ENCODE data around the gene TULP1. TPM values are rescaled to one million over a fixed set of nuclear protein-coding genes. Genes with fewer than 3 reads are reported as not detected.

Gene TULP1
- total RNA-seq, 1 donor from 2014 or later: under 0.01 TPM

DNA sequence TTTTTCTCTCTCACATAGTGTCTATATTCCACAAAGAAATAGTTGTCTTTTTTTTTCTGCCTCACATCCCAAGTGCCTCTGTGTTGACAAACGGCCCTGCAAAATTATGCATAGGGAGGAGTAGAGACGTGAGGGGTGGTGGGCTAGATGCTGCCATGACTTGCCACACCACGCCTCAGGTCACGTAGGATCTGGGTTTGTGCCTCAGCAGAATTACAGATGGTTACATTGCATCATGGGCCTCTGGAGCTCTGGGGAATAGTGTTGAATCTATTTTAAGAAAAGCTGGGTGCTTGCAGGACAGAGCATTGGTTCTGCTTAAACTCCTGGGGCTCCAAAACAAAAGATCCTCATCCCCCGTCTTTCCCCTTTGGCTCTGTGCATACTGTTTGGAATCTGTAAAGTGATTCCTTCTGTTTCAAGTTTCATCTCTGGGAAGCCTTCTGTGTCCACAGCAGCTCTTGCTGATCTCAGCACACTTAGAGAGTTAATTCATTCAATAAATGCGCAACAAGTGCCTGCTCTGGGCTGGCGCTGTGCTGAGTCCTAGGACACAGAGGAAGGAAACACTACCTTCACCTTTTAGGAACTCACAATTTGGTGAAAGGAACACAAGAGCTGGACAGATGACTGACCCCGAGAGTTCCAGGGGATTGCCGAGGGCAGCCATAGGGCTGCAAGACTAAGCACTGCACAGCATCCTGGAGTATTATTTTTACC, 58.1 kb downstream of the TULP1 start:
- Histone ChIP-seq H3K4me3 (ENCODE audit: low read depth, low read length) (peak overlapping the region; percentile 0), H3K36me3 (ENCODE audit: control insufficient read depth, insufficient read depth, low read length) (peaks cover 33% of the 10 kb centered on the region), H3K27me3 (ENCODE audit: control insufficient read depth, insufficient read depth, low read length) (peaks cover 1% of the 10 kb centered on the region)
- DNase-seq (ENCODE audit: low read depth) (peak; percentile 68), FAIRE-seq (no peak)
- TF ChIP-seq, protein P1, sequence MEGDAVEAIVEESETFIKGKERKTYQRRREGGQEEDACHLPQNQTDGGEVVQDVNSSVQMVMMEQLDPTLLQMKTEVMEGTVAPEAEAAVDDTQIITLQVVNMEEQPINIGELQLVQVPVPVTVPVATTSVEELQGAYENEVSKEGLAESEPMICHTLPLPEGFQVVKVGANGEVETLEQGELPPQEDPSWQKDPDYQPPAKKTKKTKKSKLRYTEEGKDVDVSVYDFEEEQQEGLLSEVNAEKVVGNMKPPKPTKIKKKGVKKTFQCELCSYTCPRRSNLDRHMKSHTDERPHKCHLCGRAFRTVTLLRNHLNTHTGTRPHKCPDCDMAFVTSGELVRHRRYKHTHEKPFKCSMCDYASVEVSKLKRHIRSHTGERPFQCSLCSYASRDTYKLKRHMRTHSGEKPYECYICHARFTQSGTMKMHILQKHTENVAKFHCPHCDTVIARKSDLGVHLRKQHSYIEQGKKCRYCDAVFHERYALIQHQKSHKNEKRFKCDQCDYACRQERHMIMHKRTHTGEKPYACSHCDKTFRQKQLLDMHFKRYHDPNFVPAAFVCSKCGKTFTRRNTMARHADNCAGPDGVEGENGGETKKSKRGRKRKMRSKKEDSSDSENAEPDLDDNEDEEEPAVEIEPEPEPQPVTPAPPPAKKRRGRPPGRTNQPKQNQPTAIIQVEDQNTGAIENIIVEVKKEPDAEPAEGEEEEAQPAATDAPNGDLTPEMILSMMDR (IDR thresholded peaks at IDR 0.05; ENCODE audit: insufficient read depth, low read length, severe bottlenecking): no peak

DNA sequence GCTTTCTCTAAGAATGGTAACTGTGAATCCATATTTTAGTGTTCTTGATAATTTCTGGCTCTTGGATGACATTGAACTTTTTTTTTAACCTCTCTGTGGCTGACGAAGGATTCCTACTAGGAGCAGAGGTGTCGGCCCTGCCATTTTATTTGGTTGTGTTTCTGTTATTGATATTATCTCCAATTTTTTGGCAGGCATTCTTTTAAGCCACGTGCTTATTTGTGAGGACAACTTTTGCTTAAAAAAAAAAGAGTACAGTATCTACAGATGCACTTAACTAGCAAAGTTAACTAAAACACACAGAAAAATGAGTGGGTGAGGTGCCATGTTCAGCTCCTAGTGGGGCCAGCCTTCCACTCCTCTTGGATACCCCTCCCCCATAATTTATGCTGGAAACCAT, 59.5 kb downstream of the TULP1 start:
- Histone ChIP-seq H3K4me3 (ENCODE audit: low read depth, low read length) (peak overlapping the region; percentile 82), H3K27me3 (ENCODE audit: control insufficient read depth, insufficient read depth, low read length) (peaks cover 1% of the 10 kb centered on the region), H3K36me3 (ENCODE audit: control insufficient read depth, insufficient read depth, low read length) (peaks cover 24% of the 10 kb centered on the region)
- DNase-seq (ENCODE audit: low read depth): no peak
- no peak for FAIRE-seq
- TF ChIP-seq, protein P1 (IDR thresholded peaks at IDR 0.05; ENCODE audit: insufficient read depth, low read length, severe bottlenecking): no peak

DNA sequence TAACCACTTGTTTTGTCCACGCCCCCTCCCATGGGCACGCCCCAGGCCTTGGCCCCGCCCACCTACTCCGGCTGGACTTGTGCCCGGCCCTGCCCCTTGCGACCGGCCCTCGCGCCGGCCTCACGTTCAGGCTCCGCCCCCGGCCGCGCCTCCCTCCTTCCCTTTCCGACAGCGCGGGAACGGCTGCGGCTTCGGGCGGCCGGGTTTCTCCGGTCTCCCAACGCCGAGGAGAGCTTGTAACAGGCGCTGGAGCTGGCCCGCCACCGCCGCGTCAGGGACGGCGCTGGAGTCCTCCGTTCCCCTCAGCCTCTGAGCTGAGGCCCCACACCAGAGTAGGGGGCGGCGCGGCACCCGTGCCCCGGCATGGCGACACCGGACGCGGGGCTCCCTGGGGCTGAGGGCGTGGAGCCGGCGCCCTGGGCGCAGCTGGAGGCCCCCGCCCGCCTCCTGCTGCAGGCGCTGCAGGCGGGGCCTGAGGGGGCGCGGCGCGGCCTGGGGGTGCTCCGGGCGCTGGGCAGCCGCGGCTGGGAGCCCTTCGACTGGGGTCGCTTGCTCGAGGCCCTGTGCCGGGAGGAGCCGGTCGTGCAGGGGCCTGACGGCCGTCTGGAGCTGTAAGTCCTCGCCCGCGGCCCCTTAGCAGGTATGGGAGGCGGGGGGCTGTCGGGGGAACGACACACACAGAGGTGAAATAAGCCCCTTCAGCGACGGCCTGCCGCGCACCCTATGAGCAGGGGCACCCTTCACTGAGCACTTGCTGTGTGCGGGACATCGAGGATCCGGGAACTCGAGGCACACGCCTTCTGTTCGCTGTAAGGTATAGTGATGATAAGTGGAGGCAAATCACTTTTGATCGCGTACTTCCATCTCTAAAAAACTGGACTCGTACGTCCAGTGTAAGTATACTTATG, 60.3 kb downstream of the TULP1 start, which contains the start of gene FANCE:
Gene FANCE, plus strand, starts transcription at position 156 of the 908 bp plus-strand sequence. Its CDS starts 208 bp downstream, at position 364.
- DNase-seq (ENCODE audit: low read depth) (peak; percentile 79), FAIRE-seq (no peak)
- peaks cover 16% of the 10 kb centered on the region for H3K36me3 ChIP-seq (ENCODE audit: control insufficient read depth, insufficient read depth, low read length)
- H3K27me3 ChIP-seq (ENCODE audit: control insufficient read depth, insufficient read depth, low read length): peaks cover 1% of the 10 kb centered on the region
- TF ChIP-seq, protein P1 (IDR thresholded peaks at IDR 0.05; ENCODE audit: insufficient read depth, low read length, severe bottlenecking): no peak
- peak within 1 kb of the TSS; percentile 82 for H3K4me3 ChIP-seq (ENCODE audit: low read depth, low read length)

DNA sequence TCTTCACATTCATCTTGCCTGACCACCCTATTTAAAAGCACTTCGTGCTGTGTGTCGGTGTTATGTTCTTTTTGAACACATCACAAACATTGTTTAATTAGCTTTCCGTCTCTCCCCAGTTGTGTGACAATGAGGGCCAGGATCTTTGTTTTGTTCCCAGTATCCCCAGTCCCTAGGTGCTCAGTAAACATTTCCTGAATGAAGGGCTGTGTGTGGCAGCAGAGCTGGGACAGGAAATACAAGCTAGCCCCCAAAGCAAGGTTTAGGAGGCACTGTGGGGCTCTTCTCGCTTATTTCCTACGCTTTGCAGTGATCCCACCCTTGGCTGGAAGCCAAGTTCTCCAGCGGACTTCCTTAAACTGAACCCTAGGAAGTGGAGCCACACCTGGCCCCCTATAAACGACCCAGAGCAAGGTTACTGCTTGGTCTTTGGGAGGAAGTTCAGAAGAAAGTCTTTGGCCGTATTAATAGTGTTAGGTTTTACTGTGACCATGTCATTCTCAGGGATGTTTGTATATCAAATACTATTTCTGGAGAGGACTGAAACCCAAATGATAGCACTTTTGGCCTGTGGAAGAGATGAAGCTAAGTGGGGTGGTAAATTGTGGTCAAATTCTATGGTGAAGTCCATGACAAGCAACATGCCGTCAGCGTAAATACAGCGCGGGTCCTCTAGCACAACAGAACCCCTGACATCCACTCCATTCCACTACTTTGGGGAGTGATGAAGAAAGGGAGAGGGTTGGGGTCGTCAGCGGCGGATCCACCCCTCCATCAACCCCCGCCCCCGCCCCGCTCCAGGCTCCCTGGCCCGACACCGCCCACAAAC, 61.1 kb downstream of the TULP1 start:
- H3K36me3 ChIP-seq (ENCODE audit: control insufficient read depth, insufficient read depth, low read length): peaks cover 10% of the 10 kb centered on the region
- H3K27me3 ChIP-seq (ENCODE audit: control insufficient read depth, insufficient read depth, low read length): peaks cover 1% of the 10 kb centered on the region
- H3K4me3 ChIP-seq (ENCODE audit: low read depth, low read length): peak overlapping the region; percentile 82
- TF ChIP-seq, protein P1 (IDR thresholded peaks at IDR 0.05; ENCODE audit: insufficient read depth, low read length, severe bottlenecking): no peak
- FAIRE-seq (no peak), DNase-seq (ENCODE audit: low read depth) (no peak)

DNA sequence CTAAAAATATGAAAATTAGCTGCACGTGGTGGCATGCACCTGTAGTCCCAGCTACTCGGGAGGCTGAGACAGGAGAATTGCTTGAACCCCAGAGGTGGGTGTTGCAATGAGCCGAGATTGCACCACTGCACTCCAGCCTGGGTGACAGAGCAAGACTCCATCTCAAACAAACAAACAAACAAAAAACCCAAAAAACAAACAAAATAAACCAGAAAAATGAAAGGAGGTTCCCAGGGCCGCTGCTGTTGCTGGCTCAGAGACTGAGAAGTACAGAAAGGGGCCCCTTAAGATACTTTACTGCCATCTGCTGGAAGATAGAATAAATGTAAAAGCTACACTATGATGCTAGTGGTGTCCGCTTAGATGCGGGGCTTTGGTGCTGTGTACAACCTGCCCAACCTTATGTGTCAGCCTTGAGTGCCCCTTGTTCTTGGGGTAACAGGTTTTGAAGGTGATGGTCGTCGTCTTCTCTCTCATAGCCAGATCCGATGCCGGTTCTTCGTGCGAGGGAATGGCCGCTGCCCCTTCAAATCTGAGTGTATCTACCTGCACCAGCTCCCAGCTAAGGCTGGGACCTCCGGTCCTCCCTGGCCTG, 63.3 kb downstream of the TULP1 start:
- DNase-seq (ENCODE audit: low read depth) (peak; percentile 63), FAIRE-seq (no peak)
- TF ChIP-seq, protein P1 (IDR thresholded peaks at IDR 0.05; ENCODE audit: insufficient read depth, low read length, severe bottlenecking): peak; percentile 64
- H3K4me3 ChIP-seq (ENCODE audit: low read depth, low read length): no peak overlapping the region
- no peaks in the 10 kb centered on the region for H3K36me3 ChIP-seq (ENCODE audit: control insufficient read depth, insufficient read depth, low read length)
- peaks cover 1% of the 10 kb centered on the region for H3K27me3 ChIP-seq (ENCODE audit: control insufficient read depth, insufficient read depth, low read length)
